GM21526 (cell line): ENCODE data around the gene JDP2.
"Not testable (repeated sequence)": the region's sequence is repeated elsewhere in the genome, so short reads cannot be mapped to it uniquely, and the experiment has no call there.

ENCODE experiments used
- ATAC-seq: cut with Tn5 transposase; IDR thresholded peaks from one replicate; pipeline ENCODE4 v1.9.1; 2021; ENCODE audit warnings: moderate library complexity; ENCODE audit not compliant: unreplicated experiment, low FRiP score

JDP2 gene

GRCh38 chr14:75453817-75454434 lies 26.1 kb downstream of the JDP2 start:
- no peak for ATAC-seq

- ATAC-seq = no peak
These were observed 27.2 kb downstream of the JDP2 start for GRCh38 chr14:75454963-75455546.

GRCh38 chr14:75456069-75456996 lies 28.5 kb downstream of the JDP2 start:
- ATAC-seq = no peak

- ATAC-seq = no peak
These were observed 29.1 kb downstream of the JDP2 start for GRCh38 chr14:75456997-75457335.

GRCh38 chr14:75457648-75458165 lies 29.9 kb downstream of the JDP2 start:
- ATAC-seq = no peak

GRCh38 chr14:75458305-75458704 lies 30.5 kb downstream of the JDP2 start:
- ATAC-seq = no peak

GRCh38 chr14:75459099-75459741 lies 31.4 kb downstream of the JDP2 start:
- no peak for ATAC-seq

GRCh38 chr14:75459791-75460190 lies 32.0 kb downstream of the JDP2 start:
- no peak for ATAC-seq

GRCh38 chr14:75460394-75460793 lies 32.6 kb downstream of the JDP2 start:
- no peak for ATAC-seq

GRCh38 chr14:75461303-75461702 lies 33.5 kb downstream of the JDP2 start:
- no peak for ATAC-seq

- ATAC-seq = no peak
These were observed 34.0 kb downstream of the JDP2 start for GRCh38 chr14:75461755-75462349.

GRCh38 chr14:75464626-75465025 lies 36.8 kb downstream of the JDP2 start:
- no peak for ATAC-seq

GRCh38 chr14:75467763-75468162 lies 39.9 kb downstream of the JDP2 start:
- ATAC-seq = no peak

GRCh38 chr14:75469164-75469563 lies 41.3 kb downstream of the JDP2 start:
- no peak for ATAC-seq

- ATAC-seq = no peak
These were observed 41.9 kb downstream of the JDP2 start for GRCh38 chr14:75469606-75470237.

- no peak for ATAC-seq
These were observed 42.5 kb downstream of the JDP2 start for GRCh38 chr14:75470238-75470797.

- ATAC-seq = no peak
These were observed 43.2 kb downstream of the JDP2 start for GRCh38 chr14:75471059-75471458.

- not testable (repeated sequence) for ATAC-seq
These were observed 46.3 kb downstream of the JDP2 start for GRCh38 chr14:75474127-75474526.

- no peak for ATAC-seq
These were observed 48.6 kb downstream of the JDP2 start for GRCh38 chr14:75476274-75476995.
